ENCODE measurements around the gene PSMA2.

PSMA2 gene

GRCh38 chr7:42945821-42946626 is 14.1 kb upstream of the PSMA2 start:
- FAIRE-seq, result peak; percentile 71
- DNase-seq (ENCODE audit: insufficient read length, low spot score), result no peak
- TF ChIP-seq POLR2AphosphoS5 (IDR thresholded peaks at IDR 0.05; ENCODE audit: low read depth, low read length) (no peak), POLR2A (IDR thresholded peaks at IDR 0.05; ENCODE audit: low read depth, low read length) (no peak), TAF1 (IDR thresholded peaks at IDR 0.05; ENCODE audit: low read depth, low read length) (no peak), POU2F2 (IDR thresholded peaks at IDR 0.05; ENCODE audit: low read depth, low read length) (no peak), PAX5 (IDR thresholded peaks at IDR 0.05; ENCODE audit: insufficient read depth, low read length, severe bottlenecking) (no peak), SPI1 (IDR thresholded peaks at IDR 0.05; ENCODE audit: low read depth, low read length) (no peak)

- TF ChIP-seq POU2F2 (IDR thresholded peaks at IDR 0.05; ENCODE audit: low read depth, low read length), result no peak
- TF ChIP-seq POLR2AphosphoS5 (IDR thresholded peaks at IDR 0.05; ENCODE audit: low read depth, low read length), result no peak
- TF ChIP-seq PAX5 (IDR thresholded peaks at IDR 0.05; ENCODE audit: insufficient read depth, low read length, severe bottlenecking), result no peak
- TF ChIP-seq SPI1 (IDR thresholded peaks at IDR 0.05; ENCODE audit: low read depth, low read length), result peak; percentile 68
- no peak for TF ChIP-seq POLR2A (IDR thresholded peaks at IDR 0.05; ENCODE audit: low read depth, low read length)
- peak; percentile 25 for DNase-seq (ENCODE audit: insufficient read length, low spot score)
- peak; percentile 83 for FAIRE-seq
Observed at GRCh38 chr7:42940985-42941847, 9.2 kb upstream of the PSMA2 start.

GRCh38 chr7:42939457-42940240 is 7.7 kb upstream of the PSMA2 start:
- no peak for TF ChIP-seq SPI1 (IDR thresholded peaks at IDR 0.05; ENCODE audit: low read depth, low read length)
- no peak; the same call in 1 of the 2 replicates for TF ChIP-seq POLR2AphosphoS5 (IDR thresholded peaks at IDR 0.05; ENCODE audit: low read depth, low read length)
- no peak; the same call in 1 of the 2 replicates for TF ChIP-seq POLR2A (IDR thresholded peaks at IDR 0.05; ENCODE audit: low read depth, low read length)
- FAIRE-seq (no peak), DNase-seq (ENCODE audit: insufficient read length, low spot score) (no peak)

GRCh38 chr7:42935861-42936260 is 3.9 kb upstream of the PSMA2 start:
- no peak for TF ChIP-seq SPI1 (IDR thresholded peaks at IDR 0.05; ENCODE audit: low read depth, low read length)
- DNase-seq (ENCODE audit: insufficient read length, low spot score), result no peak
- FAIRE-seq, result no peak

- FAIRE-seq (no peak), DNase-seq (ENCODE audit: insufficient read length, low spot score) (no peak)
- TF ChIP-seq POLR2A (IDR thresholded peaks at IDR 0.05; ENCODE audit: low read depth, low read length) (no peak), PAX5 (IDR thresholded peaks at IDR 0.05; ENCODE audit: insufficient read depth, low read length, severe bottlenecking) (no peak), POLR2AphosphoS5 (IDR thresholded peaks at IDR 0.05; ENCODE audit: low read depth, low read length) (no peak), TAF1 (IDR thresholded peaks at IDR 0.05; ENCODE audit: low read depth, low read length) (no peak), SPI1 (IDR thresholded peaks at IDR 0.05; ENCODE audit: low read depth, low read length) (no peak), POU2F2 (IDR thresholded peaks at IDR 0.05; ENCODE audit: low read depth, low read length) (no peak)
Observed at GRCh38 chr7:42934291-42934690, 2.3 kb upstream of the PSMA2 start.

- peak; percentile 9 for FAIRE-seq
- TF ChIP-seq POLR2AphosphoS5 (IDR thresholded peaks at IDR 0.05; ENCODE audit: low read depth, low read length) (no peak), TAF1 (IDR thresholded peaks at IDR 0.05; ENCODE audit: low read depth, low read length) (no peak), PAX5 (IDR thresholded peaks at IDR 0.05; ENCODE audit: insufficient read depth, low read length, severe bottlenecking) (no peak), SPI1 (IDR thresholded peaks at IDR 0.05; ENCODE audit: low read depth, low read length) (no peak), POLR2A (IDR thresholded peaks at IDR 0.05; ENCODE audit: low read depth, low read length) (no peak), POU2F2 (IDR thresholded peaks at IDR 0.05; ENCODE audit: low read depth, low read length) (no peak)
- no peak for DNase-seq (ENCODE audit: insufficient read length, low spot score)
Observed at GRCh38 chr7:42932811-42933591, 1.0 kb upstream of the PSMA2 start.

GRCh38 chr7:42931447-42931833 is 534 bp downstream of the PSMA2 start:
- no peak for FAIRE-seq
- TF ChIP-seq POLR2A (IDR thresholded peaks at IDR 0.05; ENCODE audit: low read depth, low read length), result no peak
- TF ChIP-seq POU2F2 (IDR thresholded peaks at IDR 0.05; ENCODE audit: low read depth, low read length), result no peak
- no peak for TF ChIP-seq POLR2AphosphoS5 (IDR thresholded peaks at IDR 0.05; ENCODE audit: low read depth, low read length)
- no peak for TF ChIP-seq SPI1 (IDR thresholded peaks at IDR 0.05; ENCODE audit: low read depth, low read length)
- no peak for TF ChIP-seq PAX5 (IDR thresholded peaks at IDR 0.05; ENCODE audit: insufficient read depth, low read length, severe bottlenecking)
- no peak for TF ChIP-seq TAF1 (IDR thresholded peaks at IDR 0.05; ENCODE audit: low read depth, low read length)
- DNase-seq (ENCODE audit: insufficient read length, low spot score), result no peak

- FAIRE-seq, result no peak
- no peak for TF ChIP-seq TAF1 (IDR thresholded peaks at IDR 0.05; ENCODE audit: low read depth, low read length)
- no peak for TF ChIP-seq POLR2A (IDR thresholded peaks at IDR 0.05; ENCODE audit: low read depth, low read length)
- no peak for TF ChIP-seq PAX5 (IDR thresholded peaks at IDR 0.05; ENCODE audit: insufficient read depth, low read length, severe bottlenecking)
- no peak for TF ChIP-seq SPI1 (IDR thresholded peaks at IDR 0.05; ENCODE audit: low read depth, low read length)
- TF ChIP-seq POU2F2 (IDR thresholded peaks at IDR 0.05; ENCODE audit: low read depth, low read length), result no peak
- no peak for DNase-seq (ENCODE audit: insufficient read length, low spot score)
Observed at GRCh38 chr7:42930889-42931288, 1.1 kb downstream of the PSMA2 start.
